Stomach smooth muscle (tissue), 2 donors: Measurements from ENCODE around the gene SNX1.

Experiments used
- H3K27ac ChIP-seq: one replicate; pipeline ENCODE4 v1.7.0; 2013; ENCODE audit warnings: mild to moderate bottlenecking, low read length, inconsistent platforms
- H3K27me3 ChIP-seq, 2 donors: one replicate each; pipeline ENCODE4 v1.7.0; 2013; ENCODE audit warnings: low read length in 2 of 2; ENCODE audit not compliant: insufficient read depth in 2 of 2, control insufficient read depth in 1 of 2
- H3K36me3 ChIP-seq, 2 donors: one replicate each; pipeline ENCODE4 v1.7.0; 2013; ENCODE audit warnings: low read length in 2 of 2; ENCODE audit not compliant: control insufficient read depth in 2 of 2, insufficient read depth in 2 of 2
- H3K4me1 ChIP-seq: one replicate; pipeline ENCODE4 v1.7.0; 2013; ENCODE audit warnings: low read length; ENCODE audit not compliant: control insufficient read depth, insufficient read depth
- H3K4me3 ChIP-seq, 2 donors: one replicate each; pipeline ENCODE4 v1.7.0; 2013; ENCODE audit warnings: low read length in 2 of 2
- H3K9ac ChIP-seq, 2 donors: one replicate each; pipeline ENCODE4 v1.7.0; 2013; ENCODE audit warnings: low read length in 2 of 2, mild to moderate bottlenecking in 1 of 2
- H3K9me3 ChIP-seq, 2 donors: one replicate each; pipeline ENCODE4 v1.7.0; 2013; ENCODE audit warnings: low read length in 2 of 2; ENCODE audit not compliant: control insufficient read depth in 2 of 2
- donor health status: healthy.
- donor health status: Pancreatic carcinoma.

The SNX1 gene

GRCh38 chr15:64136347-64136746 lies 40.6 kb downstream of the SNX1 start:
- no peak overlapping the region for H3K27ac ChIP-seq

GRCh38 chr15:64137226-64137833 lies 41.5 kb downstream of the SNX1 start:
- Histone ChIP-seq H3K36me3 (peaks cover 49 to 53% of the 10 kb centered on the region in 2 donors), H3K9me3 (no peaks in the 10 kb centered on the region), H3K27me3 (no peaks in the 10 kb centered on the region), H3K4me1 (no peaks in the 10 kb centered on the region), H3K27ac (no peak overlapping the region), H3K4me3 (no peak overlapping the region), H3K9ac (no peak overlapping the region)

More at GRCh38 chr15:64136347-64136746, 40.6 kb downstream of the SNX1 start:
- no peaks in the 10 kb centered on the region for H3K27me3 ChIP-seq
- H3K4me3 ChIP-seq = no peak overlapping the region
- no peak overlapping the region for H3K9ac ChIP-seq
- no peaks in the 10 kb centered on the region for H3K4me1 ChIP-seq
- peaks cover 54 to 58% of the 10 kb centered on the region in 2 donors for H3K36me3 ChIP-seq
- no peaks in the 10 kb centered on the region for H3K9me3 ChIP-seq

GRCh38 chr15:64138331-64138941 lies 42.7 kb downstream of the SNX1 start:
- peaks cover 45 to 55% of the 10 kb centered on the region in 2 donors for H3K36me3 ChIP-seq
- H3K9me3 ChIP-seq = no peaks in the 10 kb centered on the region
- no peak overlapping the region for H3K27ac ChIP-seq
- no peaks in the 10 kb centered on the region for H3K27me3 ChIP-seq
- H3K4me1 ChIP-seq = no peaks in the 10 kb centered on the region
- H3K9ac ChIP-seq = no peak overlapping the region
- no peak overlapping the region for H3K4me3 ChIP-seq

- H3K27me3 ChIP-seq = no peaks in the 10 kb centered on the region
- no peaks in the 10 kb centered on the region for H3K4me1 ChIP-seq
- no peak overlapping the region for H3K4me3 ChIP-seq
- H3K9ac ChIP-seq = no peak overlapping the region
- H3K36me3 ChIP-seq = peaks cover 32 to 43% of the 10 kb centered on the region in 2 donors
- no peak overlapping the region for H3K27ac ChIP-seq
- H3K9me3 ChIP-seq = no peaks in the 10 kb centered on the region
Observed at GRCh38 chr15:64141798-64142512, 46.2 kb downstream of the SNX1 start.

GRCh38 chr15:64143276-64143675 lies 47.5 kb downstream of the SNX1 start:
- Histone ChIP-seq H3K36me3 (peaks cover 20 to 34% of the 10 kb centered on the region in 2 donors), H3K27ac (no peak overlapping the region), H3K4me3 (no peak overlapping the region), H3K9ac (no peak overlapping the region), H3K4me1 (no peaks in the 10 kb centered on the region), H3K27me3 (no peaks in the 10 kb centered on the region), H3K9me3 (no peaks in the 10 kb centered on the region)

GRCh38 chr15:64144192-64144564 lies 48.4 kb downstream of the SNX1 start:
- H3K4me1 ChIP-seq = no peaks in the 10 kb centered on the region
- H3K9me3 ChIP-seq = no peaks in the 10 kb centered on the region
- H3K27me3 ChIP-seq = no peaks in the 10 kb centered on the region
- H3K9ac ChIP-seq = no peak overlapping the region
- H3K4me3 ChIP-seq = no peak overlapping the region
- peaks cover 17 to 28% of the 10 kb centered on the region in 2 donors for H3K36me3 ChIP-seq
- no peak overlapping the region for H3K27ac ChIP-seq

GRCh38 chr15:64144565-64145281 lies 48.9 kb downstream of the SNX1 start:
- H3K4me3 ChIP-seq = no peak overlapping the region
- H3K9ac ChIP-seq = no peak overlapping the region
- H3K27ac ChIP-seq = no peak overlapping the region

GRCh38 chr15:64146041-64146440 lies 50.3 kb downstream of the SNX1 start:
- H3K9ac ChIP-seq = no peak overlapping the region
- no peaks in the 10 kb centered on the region for H3K4me1 ChIP-seq
- H3K27ac ChIP-seq = no peak overlapping the region
- H3K36me3 ChIP-seq = peaks cover 16 to 28% of the 10 kb centered on the region in 2 donors
- H3K9me3 ChIP-seq = no peaks in the 10 kb centered on the region
- H3K4me3 ChIP-seq = no peak overlapping the region
- H3K27me3 ChIP-seq = peaks cover 2 to 4% of the 10 kb centered on the region in 2 donors

More at GRCh38 chr15:64144565-64145281, 48.9 kb downstream of the SNX1 start:
- no peaks in the 10 kb centered on the region for H3K9me3 ChIP-seq
- peaks cover 17 to 28% of the 10 kb centered on the region in 2 donors for H3K36me3 ChIP-seq
- H3K4me1 ChIP-seq = no peaks in the 10 kb centered on the region
- H3K27me3 ChIP-seq = no peaks in the 10 kb centered on the region

- H3K36me3 ChIP-seq = peaks cover 11 to 24% of the 10 kb centered on the region in 2 donors
- H3K9ac ChIP-seq = no peak overlapping the region
- peaks cover 5 to 8% of the 10 kb centered on the region in 2 donors for H3K27me3 ChIP-seq
- no peak overlapping the region for H3K4me3 ChIP-seq
- H3K27ac ChIP-seq = no peak overlapping the region
- no peaks in the 10 kb centered on the region for H3K9me3 ChIP-seq
- peaks cover under 1% of the 10 kb centered on the region for H3K4me1 ChIP-seq
Observed at GRCh38 chr15:64146520-64146884, 50.7 kb downstream of the SNX1 start.

- H3K27me3 ChIP-seq = peaks cover 5 to 14% of the 10 kb centered on the region in 2 donors
- H3K9ac ChIP-seq = no peak overlapping the region
- H3K9me3 ChIP-seq = no peaks in the 10 kb centered on the region
- H3K27ac ChIP-seq = no peak overlapping the region
- peaks cover 8 to 20% of the 10 kb centered on the region in 2 donors for H3K36me3 ChIP-seq
- H3K4me1 ChIP-seq = peaks cover 6% of the 10 kb centered on the region
- no peak overlapping the region for H3K4me3 ChIP-seq
Observed at GRCh38 chr15:64146885-64147681, 51.3 kb downstream of the SNX1 start.
